CD14-positive monocyte (primary cell): Measurements from ENCODE around the gene FCHO1. TPM values are rescaled to one million over a fixed set of nuclear protein-coding genes. Genes with fewer than 3 reads are reported as not detected.

ENCODE experiments used
- DNase-seq, 3 donors: peaks; one replicate each; pipeline ENCODE4 v3.0.0-alpha.2; 2011 to 2022
- H2AFZ ChIP-seq: 2 replicates; pipeline ENCODE4 v1.6.0; 2012; ENCODE audit warnings: mild to moderate bottlenecking, low read depth, low read length, inconsistent platforms; ENCODE audit not compliant: insufficient read depth, poor library complexity, severe bottlenecking
- H3K27ac ChIP-seq, 2 donors: 1 replicate in 1 of 2; 2 replicates in 1 of 2; pipeline ENCODE4 v1.5.1; 2012 to 2013; ENCODE audit warnings: low read length in 2 of 2, control low read depth in 1 of 2, inconsistent platforms in 1 of 2, low read depth in 1 of 2, mild to moderate bottlenecking in 1 of 2
- H3K27me3 ChIP-seq, 2 donors: one replicate each; pipeline versions ENCODE4 v1.6.0 to v1.6.1; 2011 to 2013; ENCODE audit warnings: low read length in 2 of 2; ENCODE audit not compliant: control insufficient read depth in 2 of 2, insufficient read depth in 2 of 2
- H3K36me3 ChIP-seq, 2 donors: replicated peaks in 1 of 2; 1 replicate in 1 of 2; 2 replicates in 1 of 2; pipeline versions ENCODE4 v1.5.1 to v1.6.1; 2012 to 2013; ENCODE audit warnings: low read length in 2 of 2, control low read depth in 1 of 2, inconsistent platforms in 1 of 2, mild to moderate bottlenecking in 1 of 2; ENCODE audit not compliant: insufficient read depth in 2 of 2, control insufficient read depth in 1 of 2
- H3K4me1 ChIP-seq, 2 donors: 1 replicate in 1 of 2; 2 replicates in 1 of 2; pipeline versions ENCODE4 v1.5.1 to v1.6.1; 2012 to 2013; ENCODE audit warnings: low read length in 2 of 2, control low read depth in 1 of 2, inconsistent platforms in 1 of 2, mild to moderate bottlenecking in 1 of 2, moderate library complexity in 1 of 2; ENCODE audit not compliant: insufficient read depth in 2 of 2, control insufficient read depth in 1 of 2
- H3K4me2 ChIP-seq: replicated peaks from 2 replicates; pipeline ENCODE3; 2012; ENCODE audit warnings: low read length, moderate library complexity, mild to moderate bottlenecking; ENCODE audit not compliant: poor library complexity, severe bottlenecking; ENCODE audit errors: extremely low read depth
- H3K4me3 ChIP-seq, 3 experiments: fragments of 200-600 bp in 1 of 3; sonication (generic) in 1 of 3; replicated peaks in 1 of 3; 1 replicate in 2 of 3; 2 replicates in 1 of 3; pipeline ENCODE4 v1.5.1; 2011 to 2013; ENCODE audit warnings: low read length in 3 of 3, mild to moderate bottlenecking in 3 of 3, control low read depth in 2 of 3, low read depth in 2 of 3, inconsistent platforms in 1 of 3, moderate library complexity in 1 of 3
- H3K79me2 ChIP-seq: 2 replicates; pipeline ENCODE4 v1.6.0; 2012; ENCODE audit warnings: mild to moderate bottlenecking, control low read depth, inconsistent platforms, low read length, moderate library complexity; ENCODE audit not compliant: insufficient read depth
- H3K9ac ChIP-seq: 2 replicates; pipeline ENCODE4 v1.6.0; 2017; ENCODE audit warnings: low read length, mild to moderate bottlenecking; ENCODE audit not compliant: insufficient read depth, poor library complexity, severe bottlenecking
- H3K9me3 ChIP-seq, 2 donors: replicated peaks in 1 of 2; 1 replicate in 1 of 2; 2 replicates in 1 of 2; pipeline versions ENCODE4 v1.5.1 to v1.6.1; 2012 to 2013; ENCODE audit warnings: low read length in 2 of 2, control low read depth in 1 of 2; ENCODE audit not compliant: control insufficient read depth in 1 of 2, insufficient read depth in 1 of 2
- H4K20me1 ChIP-seq: 2 replicates; pipeline ENCODE4 v1.6.0; 2012; ENCODE audit warnings: mild to moderate bottlenecking, low read length, control low read depth, moderate library complexity; ENCODE audit not compliant: insufficient read depth
- H3K27ac Mint-ChIP-seq, 7 donors: one replicate each; pipeline ENCODE4 v1.8.0; 2020; ENCODE audit warnings: mild to moderate bottlenecking in 7 of 7, mixed read lengths in 7 of 7, moderate library complexity in 6 of 7, inconsistent platforms in 2 of 7
- H3K27me3 Mint-ChIP-seq, 3 donors: one replicate each; pipeline ENCODE4 v1.8.0; 2021 to 2022; ENCODE audit warnings: low read depth in 3 of 3, mild to moderate bottlenecking in 3 of 3, mixed read lengths in 3 of 3, moderate library complexity in 3 of 3, inconsistent platforms in 1 of 3
- H3K36me3 Mint-ChIP-seq, 2 donors: one replicate each; pipeline ENCODE4 v1.8.0; 2020; ENCODE audit warnings: mixed read lengths in 2 of 2, inconsistent platforms in 1 of 2, mild to moderate bottlenecking in 1 of 2
- H3K4me1 Mint-ChIP-seq: one replicate; pipeline ENCODE4 v1.8.0; 2020; ENCODE audit warnings: mild to moderate bottlenecking, mixed read lengths
- H3K4me3 Mint-ChIP-seq, 2 donors: one replicate each; pipeline ENCODE4 v1.8.0; 2020; ENCODE audit warnings: mild to moderate bottlenecking in 2 of 2, mixed read lengths in 2 of 2, moderate library complexity in 1 of 2
- H3K9me3 Mint-ChIP-seq, 7 donors: one replicate each; pipeline ENCODE4 v1.8.0; 2020 to 2022; ENCODE audit warnings: mixed read lengths in 7 of 7, mild to moderate bottlenecking in 6 of 7, moderate library complexity in 6 of 7, inconsistent platforms in 2 of 7
- CTCF ChIP-seq: fragments of 200-600 bp; IDR thresholded peaks from one replicate; pipeline ENCODE4 v1.8.0; 2022; ENCODE audit warnings: antibody characterized with exemption, mild to moderate bottlenecking
- WGBS: methylation state at CpG from one replicate; pipeline ENCODE4 v1.1.5; 2013; ENCODE audit warnings: missing lambda C conversion rate; ENCODE audit not compliant: insufficient coverage; 5-methylcytosine and 5-hydroxymethylcytosine counted together
- intact Hi-C, 2 donors: fragments of 100-400 bp; cut with micrococcal nuclease; formaldehyde crosslinking; loops; one replicate each; pipeline versions ENCODE4 v1.15.0 to v1.15.1; 2023
- polyA plus RNA-seq, 3 donors: library from polyadenylated mRNA; depleted of rRNA in 1 of 3; unstranded in 2 of 3; stranded (reverse) in 1 of 3; fragments of 300-500 nt in 2 of 3; fragments of >200 nt in 1 of 3; fragmentation: Illumina TruSeq in 2 of 3; gene quantifications; 1 replicate in 2 of 3; 2 replicates in 1 of 3; pipeline ENCODE4 v1.2.3, GENCODE V29; 2012 to 2021

FCHO1 gene
- polyA plus RNA-seq, 3 donors = 11.4 to 32.0 (median 13.4) TPM

DNA sequence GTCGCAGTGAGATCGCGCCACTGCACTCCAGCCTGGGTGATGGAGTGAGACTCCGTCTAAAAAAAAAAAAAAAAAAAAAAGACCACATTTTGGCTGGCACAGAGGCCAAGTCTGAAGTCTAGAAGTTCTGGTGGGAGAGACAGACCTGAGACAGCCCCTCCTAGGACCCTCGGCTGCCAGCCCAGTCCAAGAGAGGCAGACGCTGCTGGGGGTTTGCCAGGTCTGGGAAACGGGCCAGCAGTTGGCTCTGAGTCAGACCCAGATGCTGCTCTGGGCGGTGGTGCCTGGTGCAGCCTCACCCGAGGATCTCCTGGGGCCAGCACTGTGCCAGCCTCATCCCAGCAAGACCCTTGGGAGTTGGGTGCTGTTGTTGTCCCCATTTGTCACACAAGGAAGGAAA, 5.8 kb downstream of the FCHO1 start:
- Mint-ChIP-seq H3K4me1 (peaks cover 30% of the 10 kb centered on the region), H3K4me3 (no peak overlapping the region), H3K9me3 (no peaks in the 10 kb centered on the region), H3K27me3 (peaks cover 0 to 2% (median 1%) of the 10 kb centered on the region in 3 donors), H3K27ac (peak overlapping the region in 2 of 7 donors; percentile 12 to 59), H3K36me3 (peaks cover 51 to 79% of the 10 kb centered on the region in 2 donors)
- intact Hi-C loops = no loop called here
- Histone ChIP-seq H3K27ac (no peak overlapping the region), H3K27me3 (no peaks in the 10 kb centered on the region), H4K20me1 (peaks cover 8% of the 10 kb centered on the region), H3K4me2 (no peak overlapping the region), H3K4me1 (peaks cover 33 to 40% of the 10 kb centered on the region in 2 donors), H3K36me3 (peaks cover 22 to 62% of the 10 kb centered on the region in 2 donors), H3K9me3 (no peaks in the 10 kb centered on the region), H2AFZ (no peak overlapping the region), H3K79me2 (peaks cover 36% of the 10 kb centered on the region), H3K4me3 (no peak overlapping the region), H3K9ac (no peak overlapping the region)
- no peak for TF ChIP-seq CTCF
- no peak for DNase-seq
- 60% methylated on average over 4 of the region's 9 CpGs for WGBS

- H3K36me3 ChIP-seq = peaks cover 22 to 69% of the 10 kb centered on the region in 2 donors
- peaks cover 59 to 92% of the 10 kb centered on the region in 2 donors for H3K36me3 Mint-ChIP-seq
- H3K4me2 ChIP-seq = no peak overlapping the region
Observed at GRCh38 chr19:17758515-17758914, 7.2 kb downstream of the FCHO1 start.

More at GRCh38 chr19:17758515-17758914, 7.2 kb downstream of the FCHO1 start:
- H3K9me3 ChIP-seq = no peaks in the 10 kb centered on the region
- no peak for DNase-seq
- H3K27me3 ChIP-seq = no peaks in the 10 kb centered on the region
- H3K4me3 ChIP-seq = no peak overlapping the region
- no peak overlapping the region for H3K27ac ChIP-seq
- intact Hi-C loops = no loop called here
- 82% methylated on average over 2 of the region's 5 CpGs for WGBS
- H3K9me3 Mint-ChIP-seq = no peaks in the 10 kb centered on the region
- peaks cover 0 to 2% (median 1%) of the 10 kb centered on the region in 3 donors for H3K27me3 Mint-ChIP-seq
- no peak for TF ChIP-seq CTCF
- no peak overlapping the region for H3K4me3 Mint-ChIP-seq
- peaks cover 31% of the 10 kb centered on the region for H3K4me1 Mint-ChIP-seq
- peaks cover 27% of the 10 kb centered on the region for H3K79me2 ChIP-seq
- H3K27ac Mint-ChIP-seq = peak overlapping the region in 1 of 7 donors; percentile 43
- H2AFZ ChIP-seq = no peak overlapping the region
- no peak overlapping the region for H3K9ac ChIP-seq
- H3K4me1 ChIP-seq = peaks cover 22 to 29% of the 10 kb centered on the region in 2 donors
- H4K20me1 ChIP-seq = peaks cover 8% of the 10 kb centered on the region
